ENCODE data around the gene SKAP1.
"Not testable (repeated sequence)": the region's sequence is repeated elsewhere in the genome, so short reads cannot be mapped to it uniquely, and the experiment has no call there.

The SKAP1 gene

DNA sequence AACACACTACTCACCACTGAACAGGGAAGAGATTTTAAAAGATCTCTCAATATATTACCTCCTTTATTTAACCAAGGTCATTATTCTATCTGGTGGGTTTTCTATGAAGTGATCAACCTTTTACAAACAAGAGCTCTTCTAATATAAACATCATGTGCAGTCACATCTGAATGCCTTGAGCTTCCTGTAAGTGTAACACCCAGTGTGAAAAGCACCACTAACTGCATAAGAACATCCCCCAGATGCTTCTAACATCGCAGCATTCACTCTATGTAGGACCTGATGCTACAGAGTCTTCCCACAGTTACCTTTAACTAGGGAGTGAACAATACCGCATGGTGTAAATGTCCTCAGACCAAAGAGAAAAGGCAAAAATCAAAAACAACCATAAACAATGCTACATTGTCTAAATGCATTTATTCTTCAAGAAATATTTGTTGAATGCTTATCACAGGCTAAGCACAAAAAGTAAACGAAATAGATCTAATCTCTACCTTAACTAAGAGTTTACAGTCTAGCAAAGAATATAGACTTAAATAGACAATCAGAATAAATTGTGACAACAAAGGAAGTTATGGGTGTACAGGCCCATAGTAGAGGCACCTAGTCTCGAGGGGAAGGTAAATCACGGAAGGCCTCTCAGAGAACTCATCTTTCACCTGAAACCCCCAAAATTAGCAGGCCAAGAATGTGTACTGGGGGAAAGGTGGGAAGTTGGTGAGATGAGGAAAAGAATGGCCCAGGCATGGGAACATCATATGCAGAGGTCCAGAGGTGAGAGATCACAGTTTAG is 16.2 kb downstream of the SKAP1 start:
- DNase-seq (ENCODE audit: low read depth in 2 of 2, low spot score in 1 of 2): no peak

DNA sequence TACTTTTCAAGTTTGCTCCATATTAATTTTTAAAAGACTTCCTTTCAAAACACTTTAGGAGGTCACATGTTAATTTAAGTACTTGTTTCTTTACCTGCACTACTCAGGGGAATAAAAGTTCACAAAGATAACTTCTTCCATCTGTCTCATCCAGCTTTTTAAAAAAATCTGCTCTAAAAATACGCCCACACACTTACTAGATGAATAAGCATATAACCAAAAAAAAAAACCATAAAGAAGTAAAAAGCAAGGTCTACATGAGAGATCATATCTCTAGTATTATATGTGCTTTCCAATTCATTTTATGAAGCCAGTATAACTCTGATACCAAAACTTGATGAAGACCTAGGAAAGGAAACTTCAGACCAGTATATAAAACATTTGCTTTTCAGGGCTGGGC is 17.2 kb downstream of the SKAP1 start:
- DNase-seq (ENCODE audit: low read depth in 2 of 2, low spot score in 1 of 2): no peak

DNA sequence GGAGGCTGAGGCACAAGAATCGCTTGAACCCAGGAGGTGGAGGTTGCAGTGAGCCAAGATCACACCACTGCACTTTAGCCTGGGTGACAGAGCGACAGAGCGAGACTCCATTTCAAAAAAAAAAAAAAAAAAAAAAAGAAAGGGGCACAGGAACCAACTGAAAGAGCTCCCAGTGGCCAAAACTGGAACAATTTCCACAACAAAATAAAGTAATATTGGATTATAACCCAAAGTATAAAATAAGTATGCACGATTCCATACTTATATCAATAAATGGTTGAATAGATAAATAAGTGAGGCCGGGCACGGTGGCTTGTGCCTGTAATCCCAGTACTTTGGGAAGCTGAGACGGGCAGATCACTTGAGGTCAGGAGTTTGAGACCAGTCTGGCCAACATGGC is 19.2 kb downstream of the SKAP1 start:
- DNase-seq (ENCODE audit: low read depth in 2 of 2, low spot score in 1 of 2): not testable (repeated sequence)

DNA sequence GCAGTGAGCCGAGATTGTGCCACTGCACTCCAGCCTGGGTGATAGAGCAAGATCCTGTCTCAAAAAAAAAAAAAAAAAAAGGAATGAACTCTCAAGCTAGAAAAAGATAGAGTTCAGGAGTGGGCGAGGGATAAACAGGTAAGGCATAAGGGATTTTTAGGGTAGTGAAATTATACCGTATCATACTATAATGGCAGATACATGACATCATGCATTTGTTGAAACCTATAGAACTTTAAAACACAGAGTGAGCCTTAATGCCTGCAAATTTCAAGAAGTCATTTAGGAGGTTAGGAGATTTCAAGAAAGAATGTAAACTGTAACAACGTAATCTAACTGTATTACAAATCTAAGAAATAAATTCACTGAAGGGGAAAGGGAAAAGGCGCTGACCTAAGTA is 20.4 kb downstream of the SKAP1 start:
- DNase-seq (ENCODE audit: low read depth in 2 of 2, low spot score in 1 of 2): no peak

DNA sequence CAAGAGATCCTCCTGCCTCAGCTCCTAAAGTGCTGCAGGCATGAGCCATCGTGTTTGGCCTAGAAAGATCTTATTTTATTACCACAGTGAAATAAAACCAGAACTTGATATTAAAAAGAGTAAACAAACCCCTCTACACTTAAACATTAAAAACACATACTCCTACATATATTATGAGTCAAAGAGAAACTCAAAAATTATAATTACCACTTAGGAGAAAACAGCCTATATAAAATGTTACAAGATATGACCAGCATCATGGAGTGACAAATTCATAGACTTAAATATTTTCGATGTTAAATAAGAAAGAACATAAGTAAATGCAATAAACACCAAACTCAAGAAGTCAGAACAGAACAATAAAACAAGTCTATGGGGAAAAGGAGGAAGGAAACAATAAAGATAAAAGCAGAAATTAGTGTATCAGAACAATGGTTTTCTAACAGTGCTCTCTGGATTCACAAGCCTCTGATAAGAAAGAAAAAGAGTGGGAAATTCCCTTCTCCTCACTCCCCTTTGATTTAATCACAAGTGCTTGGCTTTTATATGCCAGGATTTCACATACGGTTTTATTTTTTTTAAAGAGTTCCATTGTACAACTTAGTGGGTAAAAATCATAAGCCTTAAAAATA is 23.0 kb downstream of the SKAP1 start:
- DNase-seq (ENCODE audit: low read depth in 2 of 2, low spot score in 1 of 2): no peak

DNA sequence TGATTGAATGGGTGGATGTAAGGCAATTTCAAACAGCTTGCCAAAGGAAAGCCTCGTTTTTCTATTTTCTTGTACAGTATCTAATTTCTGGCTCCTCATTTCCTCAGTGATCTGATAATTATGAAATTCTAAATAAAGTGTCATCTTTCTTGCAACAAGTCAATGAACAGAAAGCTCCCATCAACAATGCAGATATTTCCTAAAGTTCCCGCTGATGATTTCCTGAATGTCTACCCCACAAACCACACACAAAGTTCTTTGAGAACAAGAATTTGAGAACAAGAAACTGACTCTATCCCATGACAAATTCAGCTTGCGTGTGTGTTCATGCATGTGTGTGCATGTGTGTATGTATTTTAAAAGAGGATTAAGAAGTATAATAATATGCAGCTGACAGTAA is 35.2 kb downstream of the SKAP1 start:
- no peak for DNase-seq (ENCODE audit: low read depth in 2 of 2, low spot score in 1 of 2)

DNA sequence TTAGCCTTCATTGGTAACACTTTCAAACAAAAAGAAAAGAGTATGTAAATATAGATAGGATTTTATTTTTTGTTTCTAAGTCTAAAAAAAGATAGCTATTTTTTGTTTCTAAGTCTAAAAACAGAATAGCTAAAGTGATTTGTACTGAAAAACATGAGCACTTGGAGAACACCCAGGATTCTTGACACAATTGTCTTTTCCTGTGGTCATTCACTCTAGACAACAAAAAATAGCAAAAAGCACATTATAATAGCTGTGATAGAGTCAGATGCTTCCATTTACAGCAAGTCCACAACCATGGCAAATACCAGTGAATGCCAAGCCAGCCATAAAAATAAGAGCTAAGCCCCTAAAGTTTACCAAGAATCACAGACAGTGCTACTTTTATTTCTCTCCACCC is 36.7 kb downstream of the SKAP1 start:
- no peak for DNase-seq (ENCODE audit: low read depth in 2 of 2, low spot score in 1 of 2)

DNA sequence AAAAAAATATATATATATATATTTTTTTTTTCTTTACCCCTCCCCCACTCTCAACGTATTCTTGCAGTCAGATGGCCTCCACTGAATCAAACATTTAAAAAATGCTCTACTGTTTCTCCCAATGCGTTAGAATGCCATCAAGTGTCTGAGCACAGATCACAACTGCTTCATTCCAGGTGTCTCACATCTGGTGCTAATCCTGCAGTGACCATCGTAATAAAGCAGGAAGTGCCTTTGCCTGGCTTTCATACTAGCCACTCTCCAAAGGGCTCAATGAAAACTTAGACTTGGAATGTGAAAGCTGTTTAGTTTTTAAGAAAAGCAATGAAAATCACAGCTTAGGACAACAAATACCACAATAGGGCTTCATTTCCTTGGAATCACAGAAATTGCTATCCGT is 37.2 kb downstream of the SKAP1 start:
- no peak for DNase-seq (ENCODE audit: low read depth in 2 of 2, low spot score in 1 of 2)

DNA sequence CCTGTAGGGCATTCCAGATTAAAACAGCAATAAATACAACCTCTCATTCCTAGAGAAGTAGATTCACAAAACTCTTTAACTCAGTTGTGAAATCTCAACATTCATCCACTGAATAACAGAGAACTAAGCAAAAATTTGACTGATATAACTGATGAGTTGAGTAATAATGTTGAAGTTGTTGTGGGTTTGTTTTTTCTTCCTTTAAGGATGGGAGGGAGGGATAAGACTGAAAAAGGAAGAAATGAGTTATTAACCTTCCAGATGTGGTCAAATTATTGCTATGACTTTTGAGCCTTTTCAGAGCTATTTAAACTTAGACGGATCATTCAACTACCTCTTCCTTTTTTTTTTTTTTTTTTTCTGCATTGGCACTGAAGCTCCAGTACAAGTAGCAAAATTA is 38.6 kb downstream of the SKAP1 start:
- DNase-seq (ENCODE audit: low read depth in 2 of 2, low spot score in 1 of 2): no peak

DNA sequence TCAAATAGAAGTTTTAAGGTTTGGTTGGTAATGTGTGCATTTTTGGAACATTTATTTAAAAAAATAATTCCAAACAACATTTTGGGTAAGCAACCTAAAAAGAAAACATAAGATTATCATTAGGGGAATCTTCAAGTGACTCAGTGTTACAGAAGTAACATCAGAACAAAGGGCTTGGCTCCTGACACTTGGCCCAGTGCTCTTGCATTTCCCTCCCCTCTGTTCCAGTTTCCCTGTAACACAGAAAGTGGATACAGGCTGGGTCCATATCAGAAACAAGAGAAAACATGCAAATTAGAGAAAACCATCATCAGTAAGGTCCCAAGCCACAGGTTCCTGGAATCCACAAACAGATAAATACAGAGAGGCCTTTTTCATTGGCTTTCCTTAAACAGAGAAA is 40.1 kb downstream of the SKAP1 start:
- no peak for DNase-seq (ENCODE audit: low read depth in 2 of 2, low spot score in 1 of 2)

DNA sequence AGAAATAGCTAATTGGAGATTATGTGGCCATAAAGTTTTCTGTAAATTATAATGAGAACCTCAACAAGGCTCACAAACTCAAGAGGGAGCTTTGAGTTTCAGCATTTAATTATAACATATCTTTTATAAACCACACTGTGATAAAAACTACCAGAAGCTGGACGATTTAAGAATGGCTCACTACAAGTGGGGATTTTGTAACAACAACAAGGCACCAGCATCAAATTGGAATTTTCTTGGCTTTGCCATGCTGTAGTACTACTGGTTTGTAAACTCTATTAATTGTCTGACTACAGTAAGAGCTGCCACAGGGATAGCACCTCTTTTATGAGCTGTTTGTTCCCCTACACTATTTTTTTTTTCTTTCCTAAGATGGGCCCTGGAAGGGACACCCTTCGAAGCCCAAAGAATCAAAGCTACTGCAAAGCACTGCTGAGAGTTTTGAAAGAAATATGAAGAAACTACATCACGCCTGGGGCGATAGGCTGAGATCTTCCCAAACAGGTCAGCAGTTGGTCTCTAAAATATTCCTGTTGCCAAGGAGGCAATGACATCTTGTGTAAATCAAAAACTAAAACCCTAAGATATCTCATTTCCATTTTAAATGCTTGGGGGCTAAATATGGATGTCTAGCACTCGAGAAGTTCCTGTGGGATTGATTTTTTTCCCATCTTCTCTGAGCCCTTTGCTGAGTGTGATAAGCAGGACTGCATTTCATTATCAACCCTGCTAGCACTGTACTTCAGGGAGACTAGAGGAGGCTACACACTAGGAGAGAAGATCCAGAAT is 40.9 kb downstream of the SKAP1 start:
- DNase-seq (ENCODE audit: low read depth in 2 of 2, low spot score in 1 of 2): no peak

DNA sequence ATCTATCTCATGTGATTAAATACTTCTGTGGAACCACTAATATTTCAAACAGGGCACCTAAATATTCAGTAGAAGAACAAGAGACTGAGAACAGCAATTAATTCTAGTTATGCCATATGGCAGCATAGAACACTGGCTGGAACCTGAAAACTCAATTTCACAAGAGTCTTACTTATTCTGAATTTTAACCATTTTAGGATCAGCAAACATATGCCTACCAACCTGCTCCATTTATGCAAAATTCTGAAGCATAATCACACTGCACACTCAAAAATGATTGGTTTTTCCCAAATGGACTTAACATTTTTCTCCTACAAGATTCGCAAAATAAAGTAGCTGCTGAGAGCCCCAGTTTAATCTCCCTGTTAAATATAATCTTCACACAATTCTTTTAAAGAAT is 43.2 kb downstream of the SKAP1 start:
- DNase-seq (ENCODE audit: low read depth in 2 of 2, low spot score in 1 of 2): no peak

DNA sequence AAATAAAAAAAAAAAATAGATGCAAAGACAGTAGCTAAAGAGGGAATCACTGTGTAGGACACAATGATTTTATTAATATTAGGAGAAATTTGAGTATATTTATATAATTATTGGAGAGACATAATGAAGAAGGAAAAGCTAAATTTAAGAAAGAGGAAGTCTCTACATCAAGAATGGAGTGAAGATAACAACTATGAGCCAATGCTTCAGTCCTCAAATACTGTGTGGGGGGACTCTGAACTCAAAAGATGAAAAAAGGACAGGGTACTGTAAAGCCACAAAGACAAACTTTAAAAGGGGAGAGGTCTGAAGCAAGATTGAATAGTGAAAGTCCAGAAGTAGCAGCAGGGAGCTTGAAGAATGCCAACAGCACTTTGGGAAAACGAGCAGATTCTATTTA is 44.7 kb downstream of the SKAP1 start:
- no peak for DNase-seq (ENCODE audit: low read depth in 2 of 2, low spot score in 1 of 2)

DNA sequence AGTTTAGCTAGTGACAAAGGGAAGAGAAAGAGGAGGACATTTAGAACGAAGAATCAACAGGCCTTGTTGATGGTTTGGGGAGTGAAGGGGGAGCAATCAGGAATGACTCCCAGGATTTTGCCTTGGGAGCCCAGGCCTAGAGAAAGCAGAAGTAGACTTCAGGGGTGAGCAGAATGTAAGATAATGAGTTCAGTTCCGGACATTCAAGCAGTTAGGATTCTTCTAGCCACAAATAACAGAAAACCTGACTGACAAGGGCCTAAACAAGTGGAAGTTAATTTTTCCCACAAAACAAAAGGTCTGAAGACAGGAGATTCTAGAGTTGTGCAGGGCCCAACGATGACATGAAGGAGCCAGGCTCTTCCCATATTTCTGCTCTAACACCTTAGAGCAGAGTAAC is 45.9 kb downstream of the SKAP1 start:
- DNase-seq (ENCODE audit: low read depth in 2 of 2, low spot score in 1 of 2): no peak

DNA sequence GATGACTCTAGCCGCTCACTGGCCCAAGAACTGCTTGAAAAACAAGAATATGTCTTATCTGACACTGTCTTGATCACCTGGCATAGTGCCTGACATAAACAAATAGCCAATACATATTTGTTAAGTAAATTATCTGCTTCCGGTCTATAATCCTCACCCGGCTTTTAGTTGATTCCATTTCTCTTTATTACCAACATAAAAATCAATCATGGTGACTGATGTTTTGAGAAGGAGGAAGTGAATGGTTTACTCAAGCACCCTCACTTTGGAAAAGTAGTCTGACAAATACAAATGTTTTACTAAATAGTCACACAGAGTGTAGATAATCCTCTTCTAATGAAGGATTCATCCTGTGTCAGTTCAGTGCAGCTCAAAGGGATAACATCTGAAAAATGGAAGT is 47.0 kb downstream of the SKAP1 start:
- DNase-seq (ENCODE audit: low read depth in 2 of 2, low spot score in 1 of 2): no peak

DNA sequence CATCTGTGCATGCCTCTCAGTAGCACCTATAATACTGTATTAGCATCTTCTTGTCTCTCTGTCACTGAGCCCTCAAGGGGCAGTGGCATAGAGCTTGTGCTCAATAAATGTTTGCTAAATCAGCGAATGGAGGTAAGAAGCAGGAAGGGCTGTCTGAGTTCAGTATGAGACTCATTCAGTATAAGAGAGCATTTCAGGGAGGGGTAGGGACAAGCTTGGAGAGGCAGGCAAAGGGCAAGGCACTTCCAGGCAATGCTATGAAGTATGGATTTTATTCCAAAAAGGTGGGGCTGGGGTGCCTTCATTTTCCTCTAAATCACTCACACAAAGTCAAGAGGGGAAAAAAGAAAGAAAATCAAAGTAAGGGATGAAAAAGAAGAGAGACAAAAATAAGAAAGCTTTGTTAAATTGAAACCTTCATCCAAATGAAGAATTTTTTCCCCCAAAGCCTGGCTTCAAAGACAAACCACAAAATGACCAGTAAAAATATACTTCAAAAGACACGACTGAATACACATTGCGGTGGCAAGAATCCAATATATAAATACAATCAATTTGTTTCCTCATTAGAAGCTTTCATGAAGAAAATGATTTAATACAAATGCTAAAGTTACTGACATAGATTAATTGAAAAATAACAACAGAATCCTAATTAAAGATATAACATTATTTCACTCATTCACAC is 51.2 kb downstream of the SKAP1 start:
- no peak for DNase-seq (ENCODE audit: low read depth in 2 of 2, low spot score in 1 of 2)

DNA sequence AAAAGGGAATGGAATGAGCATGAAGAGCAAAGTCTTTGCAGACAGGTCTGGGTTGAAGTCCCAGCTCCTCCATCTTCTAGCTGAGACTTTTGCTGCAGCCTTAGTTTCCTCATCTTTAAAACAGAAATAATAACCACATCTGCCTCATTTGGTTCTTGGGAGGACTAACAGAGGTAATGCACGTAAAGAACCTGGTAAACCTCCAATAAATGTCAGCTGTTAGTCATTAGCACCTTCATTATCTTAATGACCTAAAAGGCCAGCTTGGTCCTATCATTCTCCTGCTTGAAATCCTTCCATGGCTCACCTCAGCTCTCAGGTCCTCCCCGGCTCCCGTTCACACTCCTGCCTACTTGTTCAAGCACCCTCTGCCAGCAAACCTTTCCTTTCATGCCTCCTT is 51.8 kb downstream of the SKAP1 start:
- DNase-seq (ENCODE audit: low read depth in 2 of 2, low spot score in 1 of 2): no peak

DNA sequence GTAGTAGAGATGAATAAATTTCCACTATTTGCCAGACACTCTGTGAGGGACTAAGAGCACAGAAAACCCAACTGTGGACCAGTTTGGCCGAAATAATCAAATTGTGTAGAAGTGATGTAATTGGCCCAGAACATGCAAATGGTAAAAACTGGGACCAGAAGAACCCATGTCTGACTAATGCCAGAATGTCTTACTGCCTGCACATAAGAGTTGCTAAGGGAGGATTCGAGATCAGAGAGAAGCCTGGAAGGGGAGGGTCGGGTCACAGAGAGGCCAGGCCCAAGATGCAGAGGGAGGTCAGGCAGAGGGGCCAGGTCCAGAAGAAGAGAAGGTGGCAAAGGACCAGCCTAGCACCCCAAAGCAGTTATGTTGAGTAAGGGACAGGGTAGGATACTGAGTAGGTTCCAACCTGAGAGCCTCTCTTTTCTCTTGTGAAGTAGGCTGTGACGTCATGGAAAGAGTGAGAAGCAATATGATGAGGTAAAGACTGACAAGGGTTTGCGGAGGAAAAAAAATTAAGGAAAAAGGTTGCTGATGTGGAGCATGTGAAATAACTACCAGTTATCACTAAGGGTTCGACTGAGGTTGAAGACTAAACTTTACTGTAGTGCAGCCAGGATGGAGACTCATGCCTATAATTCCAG is 53.2 kb downstream of the SKAP1 start:
- no peak for DNase-seq (ENCODE audit: low read depth in 2 of 2, low spot score in 1 of 2)

DNA sequence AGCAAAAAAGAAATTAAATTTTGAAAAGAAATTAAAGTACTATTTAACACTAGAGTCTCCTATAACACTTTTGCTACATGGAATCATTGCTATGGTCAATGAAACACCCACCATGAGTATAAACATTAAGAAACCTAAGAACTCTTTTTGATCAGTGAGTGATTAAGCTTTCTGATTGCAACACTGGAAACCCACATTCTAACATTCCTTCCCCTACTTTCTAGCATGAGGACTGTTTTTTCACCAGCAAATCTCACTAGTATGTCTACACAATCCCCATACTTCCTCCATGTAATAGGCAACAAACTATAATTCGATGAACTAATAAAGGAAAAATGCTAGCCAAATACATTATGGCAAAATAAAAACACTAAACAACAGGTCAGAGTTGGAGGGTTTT is 54.7 kb downstream of the SKAP1 start:
- DNase-seq (ENCODE audit: low read depth in 2 of 2, low spot score in 1 of 2): no peak

DNA sequence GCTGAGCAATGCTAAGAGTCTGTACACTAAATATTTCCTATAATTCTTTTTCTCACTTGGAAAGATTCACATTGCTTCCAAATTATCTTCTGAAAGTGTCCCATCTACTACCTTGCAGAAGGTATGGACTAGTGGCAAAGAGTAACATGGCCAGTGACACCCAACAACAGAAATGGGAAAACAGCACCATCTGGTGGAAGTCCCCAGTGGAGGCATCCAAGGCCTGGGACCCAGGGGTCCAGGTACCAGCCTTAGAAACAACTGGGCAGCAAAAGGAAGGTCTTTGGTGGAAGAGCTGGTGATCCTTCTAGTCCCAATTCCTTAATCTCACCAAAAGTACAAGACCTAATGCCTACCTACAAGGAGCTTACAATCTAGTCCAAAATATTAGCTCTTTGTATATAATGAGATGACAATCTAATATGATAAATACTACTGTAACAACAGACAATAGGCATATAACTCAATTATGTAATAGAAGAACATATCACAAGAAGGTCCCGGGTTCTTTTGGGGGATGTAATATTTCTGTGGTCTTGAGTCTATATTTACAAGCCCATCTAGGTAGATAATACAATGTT is 55.3 kb downstream of the SKAP1 start:
- DNase-seq (ENCODE audit: low read depth in 2 of 2, low spot score in 1 of 2): no peak

DNA sequence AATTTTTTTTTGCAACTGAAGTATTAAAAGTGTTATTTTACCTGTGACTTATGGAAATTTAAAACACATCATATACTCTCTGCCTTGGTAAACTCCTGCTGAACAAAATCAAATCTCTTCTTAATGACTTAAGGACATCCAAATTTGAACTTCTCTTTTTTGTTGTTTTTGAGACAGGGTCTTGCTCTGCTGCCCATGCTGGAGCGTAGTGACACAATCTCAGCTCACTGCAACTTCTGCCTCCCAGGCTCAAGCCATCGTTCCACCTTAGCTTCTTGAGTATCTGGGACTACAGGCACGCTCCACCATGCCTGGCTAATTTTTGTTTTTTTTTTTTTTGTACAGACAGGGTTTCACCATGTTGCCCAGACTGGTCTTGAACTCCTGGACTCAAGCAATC is 56.1 kb downstream of the SKAP1 start:
- DNase-seq (ENCODE audit: low read depth in 2 of 2, low spot score in 1 of 2): no peak
